Endometrial microvascular endothelial cells (primary cell): Measurements from ENCODE around the gene SCRN2. TPM values are rescaled to one million over a fixed set of nuclear protein-coding genes. Genes with fewer than 3 reads are reported as not detected.

ENCODE experiments used
- in situ Hi-C: cut with HindIII; loops from 2 replicates; pipeline ENCODE4 v1.10.0; 2017; ENCODE audit warnings: low sequenced_read_pairs, low pct_unique_long_range_greater_than_20kb; ENCODE audit errors: inconsistent ontology term
- total RNA-seq: library from RNA; depleted of rRNA; stranded (reverse); fragments of >200 nt; gene quantifications from one replicate; pipeline ENCODE4 v1.2.3, GENCODE V29; 2015; ENCODE audit errors: inconsistent ontology term

SCRN2 gene
- total RNA-seq, 1 donor from 2014 or later: 32.3 TPM

DNA sequence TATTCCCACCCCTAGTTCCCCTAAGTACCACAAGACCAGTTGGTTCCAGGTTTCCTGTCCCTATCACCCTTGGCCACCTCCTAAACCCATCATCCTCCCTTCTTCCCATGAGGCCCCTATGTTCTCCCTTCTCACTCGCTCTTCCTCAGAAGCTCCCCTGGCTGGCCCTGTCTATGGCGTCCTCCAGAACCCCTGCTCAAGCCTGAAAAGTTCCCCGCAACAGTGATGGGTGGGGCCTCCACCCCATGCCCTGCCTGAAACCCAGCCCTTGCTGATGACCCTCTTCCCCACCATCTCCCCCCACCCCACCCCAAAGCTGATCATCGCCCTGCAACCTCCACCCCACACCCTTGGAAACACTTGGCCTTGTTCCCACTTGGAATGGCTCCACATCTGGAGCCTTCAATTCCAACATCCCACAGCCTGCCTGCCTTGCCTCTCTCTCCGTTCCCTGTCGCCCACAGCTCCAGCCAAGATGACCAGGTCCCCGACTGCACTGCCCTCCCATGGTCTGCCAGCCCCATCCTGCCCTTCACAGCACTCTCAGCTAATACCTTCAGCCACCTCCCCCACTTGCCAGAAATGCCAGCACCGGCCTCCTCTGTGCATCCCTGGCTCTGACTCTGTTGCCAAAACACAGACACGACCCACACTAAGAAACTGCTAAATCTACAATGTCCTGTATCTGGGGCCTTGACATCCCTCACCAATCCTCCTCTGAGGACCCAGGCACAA, 30.0 kb downstream of the SCRN2 start:
- in situ Hi-C loops: no loop called here

DNA sequence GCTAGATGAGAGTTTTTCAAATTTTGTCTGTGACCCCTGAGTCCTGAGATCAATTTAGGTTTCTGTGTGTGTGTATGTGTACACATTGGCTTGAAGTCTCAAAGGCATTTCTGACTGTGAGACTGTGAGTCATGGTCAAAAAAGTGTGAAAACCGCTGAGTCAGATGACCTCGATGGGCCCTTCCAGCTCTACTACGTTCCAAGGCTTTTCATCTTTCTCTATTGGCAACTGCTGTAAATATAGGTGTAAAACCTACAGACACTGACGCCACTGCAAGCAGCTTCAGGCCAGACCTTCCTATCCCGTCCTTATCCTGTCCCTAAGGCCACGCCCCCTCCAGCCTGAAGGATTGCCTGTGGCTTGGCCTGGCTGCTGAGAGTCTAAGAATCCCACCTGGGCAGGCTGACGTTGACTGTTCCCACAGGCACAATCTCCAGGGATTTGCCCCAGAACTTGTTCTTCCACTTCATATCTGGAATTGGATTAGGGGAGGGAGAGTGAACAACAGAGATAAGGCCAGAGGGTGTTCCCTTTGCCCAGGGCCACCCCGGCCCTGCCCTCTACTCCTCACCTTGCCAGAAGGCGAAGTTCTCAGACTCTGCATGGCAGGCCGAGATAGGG, 30.8 kb downstream of the SCRN2 start:
- in situ Hi-C loops: no loop called here

DNA sequence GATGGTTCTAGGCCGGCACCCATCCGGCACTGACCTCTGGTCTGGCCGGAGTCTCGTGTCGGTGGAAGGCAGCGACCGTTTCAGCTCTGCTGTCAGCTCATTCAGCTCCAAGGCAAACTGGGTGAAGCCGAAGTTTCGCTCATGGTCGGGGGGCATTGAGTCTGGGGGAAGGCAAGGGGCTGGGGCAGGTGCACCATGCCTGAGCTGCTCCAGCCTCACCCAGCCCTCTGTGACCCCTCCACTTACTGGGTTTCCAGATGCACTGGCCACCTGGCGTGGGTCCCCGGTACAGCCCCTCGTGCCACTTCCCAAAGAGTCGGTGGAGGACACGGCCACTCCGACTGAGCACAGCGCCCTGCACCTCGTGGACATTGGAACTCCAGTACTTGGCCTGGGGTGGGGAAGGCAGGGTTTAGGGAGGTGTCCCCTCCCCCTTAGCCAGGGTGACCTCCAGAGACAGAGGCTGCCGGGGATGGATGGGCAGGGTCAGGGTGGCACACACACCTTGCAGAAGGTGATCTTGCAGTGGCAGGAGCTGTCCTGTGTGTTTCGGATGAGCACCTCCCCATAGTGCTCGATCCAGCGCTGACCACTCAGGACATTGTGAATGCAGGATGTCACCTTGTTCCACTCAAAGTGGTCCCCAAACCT, 32.1 kb downstream of the SCRN2 start:
- in situ Hi-C loops: no loop called here

DNA sequence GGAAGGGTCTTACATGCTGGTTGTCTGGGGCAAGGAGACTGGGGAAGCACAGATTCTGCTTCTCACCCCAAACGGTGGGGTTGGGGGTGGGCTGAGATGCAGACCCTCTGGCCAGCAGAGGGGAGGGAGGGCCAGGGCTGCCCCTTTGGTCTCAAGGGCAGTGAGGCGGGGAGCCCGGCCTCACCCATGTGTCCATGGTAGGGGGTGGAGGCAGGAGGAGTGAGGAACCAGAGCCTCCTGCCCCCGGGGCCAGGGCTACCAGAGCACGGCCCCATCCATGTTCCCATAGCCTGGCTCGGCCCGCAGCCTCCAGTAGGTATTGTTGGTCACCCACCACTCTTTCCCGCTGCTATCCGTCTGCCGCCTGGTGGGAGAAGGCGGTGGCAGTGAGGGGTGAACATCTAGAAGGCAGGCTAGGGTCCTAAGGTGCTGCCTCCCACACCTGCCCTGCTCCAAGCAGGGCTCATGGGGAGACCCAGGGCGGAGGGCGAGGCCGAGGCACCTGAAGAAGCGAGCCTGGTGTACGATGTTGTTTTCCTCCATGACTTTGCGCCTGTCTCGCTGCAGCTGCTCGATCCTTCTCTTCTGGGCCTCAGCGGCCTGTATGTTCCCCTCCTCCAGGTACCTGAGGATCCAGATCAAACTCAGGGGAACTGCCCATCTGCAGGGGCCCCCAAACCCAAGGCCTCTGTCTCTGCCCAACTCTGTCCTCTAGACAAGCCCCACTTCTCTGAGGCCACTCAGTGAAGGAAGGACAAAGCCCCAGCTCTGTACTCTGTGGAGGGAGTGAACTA, 32.8 kb downstream of the SCRN2 start:
- in situ Hi-C loops: no loop called here

DNA sequence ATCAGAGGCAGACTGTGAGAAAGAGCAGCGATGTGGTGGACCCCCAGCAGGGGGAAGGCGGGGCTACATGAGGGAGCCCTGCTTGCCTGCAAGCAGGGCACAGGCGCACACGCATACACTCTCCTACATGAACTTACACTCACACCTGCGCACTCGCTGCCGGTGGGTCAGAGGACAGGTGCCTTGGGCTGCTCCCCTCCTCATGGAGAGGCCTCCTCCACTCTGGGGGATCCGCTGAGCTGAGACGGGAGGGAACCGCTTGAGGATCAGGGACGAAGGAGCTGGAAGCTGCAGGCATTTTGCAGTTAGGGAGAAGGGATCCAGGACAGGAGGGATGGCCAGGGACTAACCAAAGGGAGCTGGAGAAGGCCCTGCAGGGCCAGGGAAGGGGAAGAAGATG, 33.7 kb downstream of the SCRN2 start:
- in situ Hi-C loops: no loop called here

- in situ Hi-C loops: no loop called here
Measured at GRCh38 chr17:47806913-47807255, 34.2 kb downstream of the SCRN2 start.

- in situ Hi-C loops: no loop called here
Measured at GRCh38 chr17:47806026-47806912, 34.8 kb downstream of the SCRN2 start.

DNA sequence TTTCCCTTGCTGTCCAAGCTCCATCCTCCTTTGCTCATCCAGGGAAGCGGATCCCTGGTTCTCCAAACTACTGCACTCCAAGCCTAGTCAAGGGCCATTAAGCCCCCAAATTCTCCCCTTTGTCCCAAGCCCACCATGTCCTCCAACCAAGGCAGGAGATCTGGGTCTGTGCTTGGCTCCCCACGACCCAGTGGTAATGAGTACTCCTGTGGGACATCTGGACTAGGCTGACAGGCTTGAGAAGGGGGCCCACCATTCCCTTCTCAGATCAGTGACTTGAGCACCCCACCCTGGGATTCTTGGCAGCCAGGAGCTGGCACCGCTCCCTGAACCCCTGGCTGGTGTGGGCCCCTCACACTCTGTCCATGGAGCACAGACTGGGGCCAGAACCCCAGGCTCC, 36.6 kb downstream of the SCRN2 start:
- in situ Hi-C loops: no loop called here

DNA sequence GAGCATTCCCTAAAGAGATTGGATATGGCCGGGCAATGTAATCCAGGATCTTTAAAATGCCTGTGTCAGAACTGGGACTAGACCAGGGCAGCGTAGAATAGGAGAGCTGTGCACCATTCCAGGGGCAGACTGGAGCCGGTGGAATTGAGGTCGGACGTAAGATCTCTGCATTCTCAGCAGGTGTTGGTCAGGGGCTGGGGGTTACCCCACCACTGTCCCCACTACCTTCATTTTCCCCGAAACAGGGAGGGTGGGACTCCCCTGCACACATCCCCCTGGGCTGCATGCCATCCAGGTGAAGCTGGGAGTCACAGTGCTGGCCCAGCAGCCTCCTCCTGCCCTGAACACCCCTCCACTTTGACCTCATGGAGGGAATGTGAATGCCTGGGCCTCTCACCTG, 37.3 kb downstream of the SCRN2 start:
- in situ Hi-C loops: no loop called here

DNA sequence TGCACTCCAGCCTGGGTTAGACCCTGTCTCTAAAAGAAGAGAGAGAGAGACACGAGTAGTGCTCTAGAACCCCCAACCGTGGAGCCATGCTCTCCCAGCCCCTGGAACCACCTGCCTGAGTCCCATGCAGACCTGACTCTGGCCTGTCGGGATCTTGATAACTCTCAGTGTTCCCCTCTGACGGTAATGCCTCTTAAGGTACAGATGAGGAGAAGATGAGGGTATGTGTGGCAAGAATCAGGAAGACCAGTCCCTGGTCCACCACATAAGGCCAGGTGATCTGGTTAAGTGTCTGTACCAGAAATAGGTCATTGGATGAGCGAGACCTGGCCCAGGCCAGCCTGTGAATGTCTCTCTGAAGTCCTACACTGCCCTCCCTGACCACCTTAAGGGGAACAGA, 37.9 kb downstream of the SCRN2 start:
- in situ Hi-C loops: no loop called here

DNA sequence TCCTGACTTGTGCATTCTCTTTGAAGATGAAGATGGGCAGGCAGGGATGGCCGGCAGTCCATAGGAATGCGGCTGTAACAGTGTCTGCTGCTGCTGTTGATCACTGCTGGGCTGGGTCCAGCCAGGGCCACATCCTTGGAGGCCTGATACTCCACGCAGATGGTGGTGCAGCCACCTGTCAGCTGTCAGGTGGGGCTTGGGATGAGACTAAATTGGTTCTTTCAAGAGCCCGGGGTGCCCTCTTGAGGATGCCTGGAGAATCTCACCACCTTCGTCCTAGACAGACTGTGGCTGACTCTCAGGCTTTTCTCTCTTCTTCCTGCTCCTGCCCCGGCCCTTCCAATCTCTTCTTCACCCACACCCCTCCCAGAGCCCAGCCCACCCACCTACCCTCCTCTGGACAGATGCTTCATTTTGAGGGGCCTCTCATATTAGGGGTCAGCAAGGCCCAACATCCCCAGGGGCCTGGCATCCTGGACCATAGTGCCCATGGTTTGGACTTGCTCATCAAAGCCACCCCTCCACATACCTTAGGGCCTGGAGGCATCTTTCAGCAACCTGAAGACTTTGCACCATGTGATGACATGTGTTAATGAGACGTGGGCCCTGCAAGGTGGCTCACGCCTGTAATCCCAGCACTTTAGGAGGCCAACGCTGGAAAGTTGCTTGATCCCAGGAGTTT, 38.6 kb downstream of the SCRN2 start:
- in situ Hi-C loops: no loop called here

GRCh38 chr17:47801906-47802305, 39.2 kb downstream of the SCRN2 start:
- in situ Hi-C loops: no loop called here

GRCh38 chr17:47801176-47801765, 39.8 kb downstream of the SCRN2 start:
- in situ Hi-C loops: no loop called here

GRCh38 chr17:47800686-47801085, 40.4 kb downstream of the SCRN2 start:
- in situ Hi-C loops: no loop called here

GRCh38 chr17:47797797-47798196, 43.3 kb downstream of the SCRN2 start:
- in situ Hi-C loops: no loop called here

DNA sequence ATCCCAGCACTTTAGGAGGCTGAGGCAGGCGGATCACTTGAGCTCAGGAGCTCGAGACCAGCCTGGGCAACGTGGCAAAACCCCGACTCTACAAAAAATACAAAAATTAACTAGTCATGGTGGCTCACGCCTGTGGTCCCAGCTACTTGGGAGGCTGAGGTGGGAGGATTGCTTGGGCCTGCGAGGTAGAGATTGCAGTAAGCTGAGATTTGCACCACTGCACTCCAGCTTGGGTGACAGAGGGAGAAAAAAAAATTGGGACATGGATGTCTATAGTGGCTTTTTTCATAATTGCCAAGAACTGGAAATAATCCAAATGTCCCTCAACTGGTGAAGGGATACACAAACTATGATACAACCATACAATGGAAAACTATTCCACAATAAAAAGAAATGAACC, 48.1 kb downstream of the SCRN2 start:
- in situ Hi-C loops: no loop called here

- in situ Hi-C loops: no loop called here
Measured at GRCh38 chr17:47792457-47792856, 48.6 kb downstream of the SCRN2 start.

- in situ Hi-C loops: no loop called here
Measured at GRCh38 chr17:47791025-47791424, 50.0 kb downstream of the SCRN2 start.
